22Rv1 (cell line): Measurements from ENCODE around the gene CNTNAP4.

Experiments used
- ZFX ChIP-seq: fragments of 450-650 bp; IDR thresholded peaks from 2 replicates; pipeline ENCODE4 v1.6.1; 2017; ENCODE audit warnings: antibody characterized with exemption, borderline replicate concordance
- TF ChIP-seq, protein P1 (sequence below): fragments of 450-650 bp; IDR thresholded peaks from 2 replicates; pipeline ENCODE4 v1.5.1; 2017; ENCODE audit warnings: mild to moderate bottlenecking

DNA sequence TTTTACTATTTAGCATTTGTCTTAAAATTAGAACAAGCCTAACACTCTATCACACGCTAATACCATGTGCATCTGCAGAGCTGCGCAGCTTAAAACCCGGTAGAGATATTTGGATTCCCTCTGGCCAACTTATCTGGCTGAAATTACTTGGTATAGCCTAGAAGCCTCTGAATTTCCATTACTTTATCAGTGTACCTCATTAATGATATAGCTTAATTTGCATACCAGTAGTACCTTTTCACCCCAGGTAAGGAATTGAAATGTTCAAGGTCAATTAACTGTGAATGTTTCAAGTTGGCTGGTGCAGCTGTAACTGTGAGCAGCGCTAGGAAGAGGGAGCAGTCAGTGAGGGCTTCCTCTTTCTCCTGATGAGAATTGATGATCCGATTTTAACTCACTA, 74.2 kb downstream of the CNTNAP4 start:
- TF ChIP-seq, protein P1, sequence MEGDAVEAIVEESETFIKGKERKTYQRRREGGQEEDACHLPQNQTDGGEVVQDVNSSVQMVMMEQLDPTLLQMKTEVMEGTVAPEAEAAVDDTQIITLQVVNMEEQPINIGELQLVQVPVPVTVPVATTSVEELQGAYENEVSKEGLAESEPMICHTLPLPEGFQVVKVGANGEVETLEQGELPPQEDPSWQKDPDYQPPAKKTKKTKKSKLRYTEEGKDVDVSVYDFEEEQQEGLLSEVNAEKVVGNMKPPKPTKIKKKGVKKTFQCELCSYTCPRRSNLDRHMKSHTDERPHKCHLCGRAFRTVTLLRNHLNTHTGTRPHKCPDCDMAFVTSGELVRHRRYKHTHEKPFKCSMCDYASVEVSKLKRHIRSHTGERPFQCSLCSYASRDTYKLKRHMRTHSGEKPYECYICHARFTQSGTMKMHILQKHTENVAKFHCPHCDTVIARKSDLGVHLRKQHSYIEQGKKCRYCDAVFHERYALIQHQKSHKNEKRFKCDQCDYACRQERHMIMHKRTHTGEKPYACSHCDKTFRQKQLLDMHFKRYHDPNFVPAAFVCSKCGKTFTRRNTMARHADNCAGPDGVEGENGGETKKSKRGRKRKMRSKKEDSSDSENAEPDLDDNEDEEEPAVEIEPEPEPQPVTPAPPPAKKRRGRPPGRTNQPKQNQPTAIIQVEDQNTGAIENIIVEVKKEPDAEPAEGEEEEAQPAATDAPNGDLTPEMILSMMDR: no peak
- TF ChIP-seq ZFX: no peak
